PC-9 (cell line): Measurements from ENCODE around the gene PRKD1. TPM values are rescaled to one million over a fixed set of nuclear protein-coding genes. Genes with fewer than 3 reads are reported as not detected.

Experiments used
- BruUV-seq: library from RNA; stranded (reverse); fragments of 400-500 nt; replicated peaks from 2 replicates; lab custom pipeline; 2021; lab: Mats Ljungman, UMichigan
- CTCF ChIA-PET: fragments of 300-600 bp; sonication (Branson Sonifier 250); formaldehyde crosslinking; loops from one replicate; lab custom pipeline; 2022; ENCODE audit warnings: antibody characterized with exemption; lab: Charles Lee
- POLR2A ChIA-PET: fragments of 300-600 bp; sonication (Branson Sonifier 250); formaldehyde crosslinking; loops from one replicate; lab custom pipeline; 2022; ENCODE audit warnings: antibody characterized with exemption; ENCODE audit not compliant: unreplicated experiment; lab: Charles Lee
- DNase-seq, 2 experiments: peaks; one replicate each; pipeline versions ENCODE4 v3.0.0 to v3.0.0-alpha.2; 2015 to 2022; ENCODE audit warnings: mixed read lengths in 1 of 2
- H2AFZ ChIP-seq: fragments of 200-600 bp; sonication (generic); 2 replicates; pipeline ENCODE4 v1.8.1; 2017; ENCODE audit warnings: antibody characterized with exemption
- H3F3A ChIP-seq: fragments of 200-600 bp; sonication (generic); 2 replicates; pipeline ENCODE4 v1.8.1; 2017; ENCODE audit warnings: antibody characterized with exemption, mild to moderate bottlenecking, low read depth; ENCODE audit not compliant: insufficient read depth
- H3K27ac ChIP-seq: fragments of 200-600 bp; sonication (generic); 2 replicates; pipeline ENCODE4 v1.6.1; 2016; ENCODE audit warnings: mixed run types
- H3K27me3 ChIP-seq: fragments of 200-600 bp; sonication (generic); 2 replicates; pipeline ENCODE4 v1.6.1; 2016; ENCODE audit warnings: low read depth, mixed run types; ENCODE audit not compliant: insufficient read depth
- H3K36me3 ChIP-seq: fragments of 200-600 bp; sonication (generic); 2 replicates; pipeline ENCODE4 v1.6.1; 2016; ENCODE audit warnings: low read depth, mixed run types
- H3K4me1 ChIP-seq: fragments of 200-600 bp; sonication (generic); replicated peaks from 2 replicates; pipeline ENCODE4 v1.6.1; 2016; ENCODE audit warnings: mixed run types; ENCODE audit not compliant: insufficient read depth
- H3K4me2 ChIP-seq: fragments of 200-600 bp; sonication (generic); 2 replicates; pipeline ENCODE4 v1.6.1; 2017; ENCODE audit warnings: mixed run types
- H3K4me3 ChIP-seq: fragments of 200-600 bp; sonication (generic); 2 replicates; pipeline ENCODE4 v1.6.1; 2016; ENCODE audit warnings: mixed run types
- H3K79me2 ChIP-seq: fragments of 200-600 bp; sonication (generic); 2 replicates; pipeline ENCODE4 v1.6.1; 2017; ENCODE audit warnings: low read depth, mixed run types
- H3K9me2 ChIP-seq: fragments of 200-600 bp; sonication (generic); 2 replicates; pipeline ENCODE4 v1.8.1; 2017; ENCODE audit warnings: mild to moderate bottlenecking; ENCODE audit not compliant: insufficient read depth
- H3K9me3 ChIP-seq: fragments of 200-600 bp; sonication (generic); 2 replicates; pipeline ENCODE4 v1.8.1; 2016; ENCODE audit warnings: low read depth; ENCODE audit not compliant: insufficient read depth
- H4K20me1 ChIP-seq: fragments of 200-600 bp; sonication (generic); 2 replicates; pipeline ENCODE4 v1.8.1; 2017; ENCODE audit not compliant: insufficient read depth
- EZH2 ChIP-seq: fragments of 200-600 bp; sonication (generic); IDR thresholded peaks from 2 replicates; pipeline ENCODE4 v1.8.0; 2017; ENCODE audit warnings: antibody characterized with exemption, low read depth
- intact Hi-C: fragments of 100-400 bp; cut with micrococcal nuclease; formaldehyde crosslinking; loops from one replicate; pipeline ENCODE4 v1.10.0; 2022; ENCODE audit not compliant: unreplicated experiment
- total RNA-seq: library from RNA; stranded (reverse); gene quantifications from 2 replicates; pipeline ENCODE4 v1.2.3, GENCODE V29; 2021
- TF ChIP-seq, protein P1 (sequence below): fragments of 200-600 bp; sonication (generic); conservative IDR thresholded peaks from 2 replicates; pipeline ENCODE4 v1.6.1; 2017; ENCODE audit warnings: mixed run types, antibody characterized with exemption, mild to moderate bottlenecking, moderate library complexity

The PRKD1 gene
- total RNA-seq, 1 experiment from 2014 or later = 0.98 TPM

DNA sequence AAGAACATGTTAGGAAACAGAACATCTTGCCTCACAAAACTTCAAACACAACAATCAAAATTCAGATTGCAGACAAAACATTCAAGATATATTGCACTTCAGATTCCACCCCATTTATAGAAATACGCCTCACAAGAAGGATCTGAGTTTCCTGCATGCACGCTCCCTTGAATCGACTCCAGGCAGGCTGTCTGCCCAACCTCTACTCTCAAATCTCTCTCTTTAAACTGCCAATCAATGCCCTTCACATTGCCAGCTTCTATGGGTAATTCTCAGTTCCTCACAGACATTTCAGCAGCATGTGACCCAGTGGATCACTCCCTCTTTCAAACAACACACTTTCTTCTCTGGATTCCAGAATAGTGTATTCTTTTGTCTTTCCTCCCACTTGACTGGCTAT lies 184.1 kb downstream of the PRKD1 start:
- Histone ChIP-seq H3K27ac (no peak overlapping the region), H3K9me2 (no peaks in the 10 kb centered on the region), H3K4me1 (no peaks in the 10 kb centered on the region), H3F3A (no peaks in the 10 kb centered on the region), H3K4me3 (no peak overlapping the region), H3K79me2 (no peaks in the 10 kb centered on the region), H4K20me1 (no peaks in the 10 kb centered on the region), H3K27me3 (no peaks in the 10 kb centered on the region), H3K4me2 (no peak overlapping the region), H3K9me3 (no peaks in the 10 kb centered on the region), H3K36me3 (no peaks in the 10 kb centered on the region), H2AFZ (no peak overlapping the region)
- ChIA-PET POLR2A (no interaction called here), CTCF (no interaction called here)
- intact Hi-C loops = no loop called here
- TF ChIP-seq, protein P1, sequence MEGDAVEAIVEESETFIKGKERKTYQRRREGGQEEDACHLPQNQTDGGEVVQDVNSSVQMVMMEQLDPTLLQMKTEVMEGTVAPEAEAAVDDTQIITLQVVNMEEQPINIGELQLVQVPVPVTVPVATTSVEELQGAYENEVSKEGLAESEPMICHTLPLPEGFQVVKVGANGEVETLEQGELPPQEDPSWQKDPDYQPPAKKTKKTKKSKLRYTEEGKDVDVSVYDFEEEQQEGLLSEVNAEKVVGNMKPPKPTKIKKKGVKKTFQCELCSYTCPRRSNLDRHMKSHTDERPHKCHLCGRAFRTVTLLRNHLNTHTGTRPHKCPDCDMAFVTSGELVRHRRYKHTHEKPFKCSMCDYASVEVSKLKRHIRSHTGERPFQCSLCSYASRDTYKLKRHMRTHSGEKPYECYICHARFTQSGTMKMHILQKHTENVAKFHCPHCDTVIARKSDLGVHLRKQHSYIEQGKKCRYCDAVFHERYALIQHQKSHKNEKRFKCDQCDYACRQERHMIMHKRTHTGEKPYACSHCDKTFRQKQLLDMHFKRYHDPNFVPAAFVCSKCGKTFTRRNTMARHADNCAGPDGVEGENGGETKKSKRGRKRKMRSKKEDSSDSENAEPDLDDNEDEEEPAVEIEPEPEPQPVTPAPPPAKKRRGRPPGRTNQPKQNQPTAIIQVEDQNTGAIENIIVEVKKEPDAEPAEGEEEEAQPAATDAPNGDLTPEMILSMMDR = no peak
- TF ChIP-seq EZH2 = no peak
- no TSS peak for BruUV-seq
- DNase-seq = no peak

DNA sequence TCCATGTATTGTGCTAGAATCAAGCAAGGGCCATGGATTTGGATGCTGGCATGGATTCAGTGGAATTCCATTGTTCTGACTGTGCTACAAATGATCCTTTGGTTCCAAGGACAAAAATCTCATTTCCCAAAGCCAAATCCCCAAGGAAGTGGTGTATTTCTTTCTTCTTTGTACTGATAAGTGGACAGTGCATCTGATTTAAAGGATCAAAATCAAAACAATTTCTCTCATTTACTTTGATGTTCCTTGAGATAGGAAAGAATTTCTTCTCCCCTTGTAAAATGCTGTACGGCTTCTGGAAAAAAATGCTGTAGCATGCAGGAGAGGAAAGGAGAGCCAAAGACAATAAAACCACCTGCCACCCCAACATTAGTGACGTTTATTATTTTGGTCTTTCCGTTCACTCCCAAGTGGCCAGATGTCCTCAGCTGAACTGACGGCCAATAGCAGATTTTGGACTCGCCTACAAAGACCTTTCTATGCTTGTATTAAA lies 185.7 kb downstream of the PRKD1 start:
- no peaks in the 10 kb centered on the region for H3K79me2 ChIP-seq
- no peaks in the 10 kb centered on the region for H3K9me2 ChIP-seq
- TF ChIP-seq, protein P1 = no peak
- TF ChIP-seq EZH2 = no peak
- H3K9me3 ChIP-seq = no peaks in the 10 kb centered on the region
- no peak overlapping the region for H3K4me3 ChIP-seq
- ChIA-PET CTCF (no interaction called here), POLR2A (no interaction called here)
- H3K36me3 ChIP-seq = no peaks in the 10 kb centered on the region
- H3F3A ChIP-seq = no peaks in the 10 kb centered on the region
- no peak overlapping the region for H2AFZ ChIP-seq
- no peak for DNase-seq
- no TSS peak for BruUV-seq
- H4K20me1 ChIP-seq = no peaks in the 10 kb centered on the region
- no peaks in the 10 kb centered on the region for H3K27me3 ChIP-seq
- no peak overlapping the region for H3K27ac ChIP-seq
- H3K4me2 ChIP-seq = no peak overlapping the region
- H3K4me1 ChIP-seq = no peaks in the 10 kb centered on the region
- intact Hi-C loops = no loop called here

DNA sequence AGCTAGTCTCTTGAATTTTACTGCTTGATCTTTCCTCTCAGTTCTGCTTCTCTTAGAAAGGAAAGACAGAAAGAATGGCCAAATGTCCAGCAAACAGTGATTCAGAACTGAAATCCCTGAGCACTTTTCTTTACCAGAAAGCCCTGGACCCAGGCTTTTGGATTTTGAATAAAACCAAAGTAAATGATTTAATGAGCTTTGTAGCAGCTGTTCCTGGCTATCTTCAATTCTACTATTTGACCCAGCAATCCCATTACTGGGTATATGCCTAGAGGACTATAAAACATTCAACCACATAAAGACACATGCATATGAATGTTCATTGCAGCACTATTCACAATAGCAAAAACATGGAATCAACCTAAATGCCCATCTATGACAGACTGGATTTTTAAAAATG lies 187.2 kb downstream of the PRKD1 start:
- TF ChIP-seq EZH2 = no peak
- TF ChIP-seq, protein P1 = no peak
- Histone ChIP-seq H3K4me3 (no peak overlapping the region), H3K27me3 (no peaks in the 10 kb centered on the region), H2AFZ (no peak overlapping the region), H3K9me2 (no peaks in the 10 kb centered on the region), H3K27ac (no peak overlapping the region), H3K9me3 (no peaks in the 10 kb centered on the region), H3K4me1 (no peaks in the 10 kb centered on the region), H3K79me2 (no peaks in the 10 kb centered on the region), H3K4me2 (no peak overlapping the region), H3F3A (no peaks in the 10 kb centered on the region), H3K36me3 (no peaks in the 10 kb centered on the region), H4K20me1 (no peaks in the 10 kb centered on the region)
- CTCF ChIA-PET = no interaction called here
- no TSS peak for BruUV-seq
- POLR2A ChIA-PET = no interaction called here
- DNase-seq = no peak
- intact Hi-C loops = no loop called here
